HFFc6 (cell line): Measurements from ENCODE around the gene DCAF8. TPM values are rescaled to one million over a fixed set of nuclear protein-coding genes. Genes with fewer than 3 reads are reported as not detected.

ENCODE experiments used
- DNase-seq: peaks from one replicate; pipeline ENCODE4 v3.0.0-alpha.2; 2018
- H3K27ac Mint-ChIP-seq: 2 replicates; pipeline ENCODE4 v1.8.0; 2020; ENCODE audit warnings: mild to moderate bottlenecking, mixed read lengths
- H3K27me3 Mint-ChIP-seq: 2 replicates; pipeline ENCODE4 v1.8.0; 2021; ENCODE audit warnings: mild to moderate bottlenecking, moderate library complexity, mixed read lengths; ENCODE audit not compliant: insufficient read depth
- H3K36me3 Mint-ChIP-seq: 2 replicates; pipeline ENCODE4 v1.8.0; 2021; ENCODE audit warnings: low read depth, mixed read lengths
- H3K4me1 Mint-ChIP-seq: 2 replicates; pipeline ENCODE4 v1.8.0; 2020; ENCODE audit warnings: low read depth, mixed read lengths
- H3K4me3 Mint-ChIP-seq: 2 replicates; pipeline ENCODE4 v1.8.0; 2020; ENCODE audit warnings: mild to moderate bottlenecking, moderate library complexity, mixed read lengths
- H3K9me3 Mint-ChIP-seq: 2 replicates; pipeline ENCODE4 v1.8.0; 2020; ENCODE audit warnings: mild to moderate bottlenecking, mixed read lengths
- total RNA-seq, 6 experiments: library from RNA; stranded (reverse); fragmentation: NEBNext Ultra II Directional; extraction: Animal tissue kit (Norgen Biotek cat#: 25700); gene quantifications; 2 replicates in 1 of 6; 3 replicates in 5 of 6; pipeline ENCODE4 v1.2.3, GENCODE V29; 2021
- TF ChIP-seq, protein P1 (sequence below): fragments of 200-600 bp; sonication (generic); IDR thresholded peaks from 2 replicates; pipeline ENCODE4 v1.5.0; 2021; ENCODE audit warnings: antibody characterized with exemption, mild to moderate bottlenecking

The DCAF8 gene
- total RNA-seq, 6 experiments from 2014 or later, result 65.9 to 73.0 (median 70.1) TPM

DNA sequence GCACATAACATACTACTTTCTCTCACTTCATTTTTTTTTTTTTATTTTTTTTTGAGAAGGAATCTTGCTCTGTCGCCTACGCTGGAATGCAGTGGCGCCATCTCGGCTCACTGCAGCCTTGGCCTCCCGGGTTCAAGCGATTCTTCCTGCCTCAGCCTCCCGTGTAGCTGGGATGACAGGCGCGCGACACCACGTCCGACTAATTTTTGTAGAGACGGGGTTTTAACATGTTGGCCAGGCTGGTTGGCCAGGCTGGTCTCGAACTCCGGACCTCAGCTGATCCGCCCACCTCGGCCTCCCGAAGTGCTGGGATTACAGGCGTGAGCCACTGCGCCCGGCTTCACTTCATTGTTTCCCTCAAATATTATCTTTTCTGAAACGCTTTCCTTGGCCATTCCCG is 23.2 kb upstream of the DCAF8 start:
- peaks cover 12% of the 10 kb centered on the region for H3K27me3 Mint-ChIP-seq
- H3K9me3 Mint-ChIP-seq, result no peaks in the 10 kb centered on the region
- peaks cover 31% of the 10 kb centered on the region for H3K4me1 Mint-ChIP-seq
- H3K4me3 Mint-ChIP-seq, result peak overlapping the region; percentile 99
- peak overlapping the region; percentile 39; the same call in 1 of the 2 replicates for H3K27ac Mint-ChIP-seq
- no peak for DNase-seq
- H3K36me3 Mint-ChIP-seq, result peaks cover 26% of the 10 kb centered on the region
- TF ChIP-seq, protein P1, sequence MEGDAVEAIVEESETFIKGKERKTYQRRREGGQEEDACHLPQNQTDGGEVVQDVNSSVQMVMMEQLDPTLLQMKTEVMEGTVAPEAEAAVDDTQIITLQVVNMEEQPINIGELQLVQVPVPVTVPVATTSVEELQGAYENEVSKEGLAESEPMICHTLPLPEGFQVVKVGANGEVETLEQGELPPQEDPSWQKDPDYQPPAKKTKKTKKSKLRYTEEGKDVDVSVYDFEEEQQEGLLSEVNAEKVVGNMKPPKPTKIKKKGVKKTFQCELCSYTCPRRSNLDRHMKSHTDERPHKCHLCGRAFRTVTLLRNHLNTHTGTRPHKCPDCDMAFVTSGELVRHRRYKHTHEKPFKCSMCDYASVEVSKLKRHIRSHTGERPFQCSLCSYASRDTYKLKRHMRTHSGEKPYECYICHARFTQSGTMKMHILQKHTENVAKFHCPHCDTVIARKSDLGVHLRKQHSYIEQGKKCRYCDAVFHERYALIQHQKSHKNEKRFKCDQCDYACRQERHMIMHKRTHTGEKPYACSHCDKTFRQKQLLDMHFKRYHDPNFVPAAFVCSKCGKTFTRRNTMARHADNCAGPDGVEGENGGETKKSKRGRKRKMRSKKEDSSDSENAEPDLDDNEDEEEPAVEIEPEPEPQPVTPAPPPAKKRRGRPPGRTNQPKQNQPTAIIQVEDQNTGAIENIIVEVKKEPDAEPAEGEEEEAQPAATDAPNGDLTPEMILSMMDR, result no peak

DNA sequence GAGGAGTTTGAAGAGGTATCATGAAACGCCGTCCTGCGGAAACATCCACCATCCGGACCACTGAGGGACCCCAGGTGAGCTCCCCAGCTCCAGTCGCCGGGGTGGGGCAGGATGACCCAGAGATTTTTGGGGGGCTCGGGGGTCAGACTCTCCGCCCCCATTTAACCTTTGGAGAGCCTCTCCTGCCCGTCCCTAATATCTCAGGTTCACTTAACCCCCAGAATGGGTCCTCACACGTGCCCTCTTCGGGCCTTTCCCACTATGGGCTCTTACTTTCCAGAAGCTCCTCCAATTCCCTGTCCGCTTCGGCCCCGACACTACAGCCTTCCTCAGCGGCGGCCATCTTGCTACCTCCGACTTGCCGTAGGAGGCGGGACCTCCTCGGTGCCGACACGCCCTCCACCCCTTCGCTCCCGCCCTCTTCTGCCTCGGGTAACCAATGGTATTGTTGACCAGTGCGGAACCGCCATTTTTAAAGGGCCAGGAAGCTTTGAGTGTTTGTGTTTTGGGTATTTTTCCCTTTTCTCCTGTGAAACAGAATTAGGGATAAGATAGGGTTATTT is 22.5 kb upstream of the DCAF8 start, which contains the start of gene PEX19:
Gene PEX19 (minus strand): TSS at position 352 of the 563 bp plus-strand sequence. CDS start 9 bp downstream, at position 343.
- peak; percentile 96 for DNase-seq
- Mint-ChIP-seq H3K9me3 (no peaks in the 10 kb centered on the region), H3K36me3 (peaks cover 25% of the 10 kb centered on the region), H3K27me3 (peaks cover 12% of the 10 kb centered on the region), H3K4me1 (peaks cover 31% of the 10 kb centered on the region), H3K4me3 (peak within 1 kb of the TSS; percentile 99), H3K27ac (peak within 1 kb of the TSS; percentile 99)
- TF ChIP-seq, protein P1, result no peak

DNA sequence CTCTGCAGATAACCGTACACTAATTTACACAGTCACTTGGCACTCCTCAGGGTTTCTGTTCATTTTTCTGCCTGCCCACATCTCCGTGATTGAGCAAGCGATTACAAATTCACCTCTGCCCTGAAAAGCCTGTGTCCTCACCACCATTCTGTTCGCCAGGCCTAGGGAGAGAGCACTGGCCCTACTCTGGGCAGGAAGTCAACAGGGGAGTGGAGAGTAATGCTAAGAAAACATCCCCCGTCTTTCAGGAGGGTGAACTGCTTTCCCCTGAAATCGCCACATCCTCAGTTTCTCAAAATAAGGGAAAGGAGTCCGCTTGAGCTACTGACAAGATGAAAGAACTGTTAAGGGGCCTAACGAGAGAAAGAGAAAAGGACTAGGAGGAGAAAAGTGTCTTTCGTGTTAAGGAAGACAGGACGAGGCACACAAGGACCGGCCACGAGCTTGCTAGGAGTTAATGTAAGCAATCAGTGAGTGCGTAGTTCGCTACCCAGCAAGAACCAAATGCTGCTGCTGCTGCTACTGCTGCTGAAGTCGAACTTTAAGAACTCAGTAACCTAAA is 22.0 kb upstream of the DCAF8 start:
- H3K9me3 Mint-ChIP-seq, result no peaks in the 10 kb centered on the region
- peak overlapping the region; percentile 99 for H3K4me3 Mint-ChIP-seq
- peak; percentile 66 for DNase-seq
- H3K4me1 Mint-ChIP-seq, result peaks cover 31% of the 10 kb centered on the region
- TF ChIP-seq, protein P1, result no peak
- peaks cover 26% of the 10 kb centered on the region for H3K36me3 Mint-ChIP-seq
- peak overlapping the region; percentile 99 for H3K27ac Mint-ChIP-seq
- H3K27me3 Mint-ChIP-seq, result peaks cover 12% of the 10 kb centered on the region

DNA sequence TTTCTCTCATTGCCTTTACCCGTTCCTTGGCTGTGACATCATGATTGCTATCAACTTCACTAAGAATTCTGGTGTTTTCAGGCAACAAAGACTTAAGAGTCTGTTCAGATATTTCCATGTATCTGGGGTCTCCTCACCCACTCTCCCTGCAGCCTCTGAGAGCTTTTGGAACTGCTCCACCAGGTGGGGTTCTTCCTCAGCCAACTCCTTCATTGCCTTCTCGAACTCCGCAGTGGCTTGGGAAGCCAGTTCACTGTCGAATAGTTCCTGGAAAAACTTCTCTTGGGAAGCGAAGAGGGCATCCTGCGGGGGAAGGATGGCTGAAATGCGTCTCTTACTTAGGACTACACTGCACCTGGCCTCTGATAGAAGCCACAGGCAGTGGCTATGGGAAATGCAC is 20.5 kb upstream of the DCAF8 start:
- peaks cover 31% of the 10 kb centered on the region for H3K4me1 Mint-ChIP-seq
- H3K27me3 Mint-ChIP-seq, result peaks cover 12% of the 10 kb centered on the region
- H3K9me3 Mint-ChIP-seq, result no peaks in the 10 kb centered on the region
- peaks cover 36% of the 10 kb centered on the region for H3K36me3 Mint-ChIP-seq
- peak overlapping the region; percentile 99; the same call in 1 of the 2 replicates for H3K27ac Mint-ChIP-seq
- no peak overlapping the region for H3K4me3 Mint-ChIP-seq
- DNase-seq, result no peak
- TF ChIP-seq, protein P1, result peak; percentile 33

DNA sequence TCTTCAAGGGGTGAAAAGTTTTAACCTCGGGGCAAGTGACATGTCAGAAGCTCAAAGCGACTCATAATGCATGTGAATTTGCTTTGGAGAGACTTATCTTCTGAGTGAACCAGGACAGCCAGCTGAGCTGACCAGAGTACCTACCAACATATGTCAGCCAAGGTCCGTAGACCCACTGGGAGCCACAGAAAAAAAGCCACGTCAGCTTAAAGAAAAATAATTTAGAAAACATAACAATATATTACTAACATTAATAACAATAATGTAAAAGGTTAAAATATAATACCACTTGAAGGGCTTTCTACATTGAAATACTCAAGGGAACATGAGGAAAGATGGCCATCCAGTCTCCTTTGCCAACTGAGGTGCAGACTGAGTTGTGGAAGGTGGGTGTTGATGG is 15.6 kb upstream of the DCAF8 start:
- DNase-seq, result no peak
- H3K36me3 Mint-ChIP-seq, result peaks cover 33% of the 10 kb centered on the region
- H3K27ac Mint-ChIP-seq, result no peak overlapping the region
- H3K4me1 Mint-ChIP-seq, result no peaks in the 10 kb centered on the region
- no peaks in the 10 kb centered on the region for H3K27me3 Mint-ChIP-seq
- no peaks in the 10 kb centered on the region for H3K9me3 Mint-ChIP-seq
- TF ChIP-seq, protein P1, result no peak
- H3K4me3 Mint-ChIP-seq, result no peak overlapping the region
